ENCODE results near the gene DNM2. TPM values are rescaled to one million over a fixed set of nuclear protein-coding genes. Genes with fewer than 3 reads are reported as not detected.
A peak's percentile ranks its signal among the peaks of the same experiment; 100 is the strongest.

Gene DNM2
- total and polyA plus RNA-seq, 2 of the 13 experiments (the other 11 are each of a cell fraction or from before 2014, with no cell fraction given), result 41.7 to 59.8 TPM

DNA sequence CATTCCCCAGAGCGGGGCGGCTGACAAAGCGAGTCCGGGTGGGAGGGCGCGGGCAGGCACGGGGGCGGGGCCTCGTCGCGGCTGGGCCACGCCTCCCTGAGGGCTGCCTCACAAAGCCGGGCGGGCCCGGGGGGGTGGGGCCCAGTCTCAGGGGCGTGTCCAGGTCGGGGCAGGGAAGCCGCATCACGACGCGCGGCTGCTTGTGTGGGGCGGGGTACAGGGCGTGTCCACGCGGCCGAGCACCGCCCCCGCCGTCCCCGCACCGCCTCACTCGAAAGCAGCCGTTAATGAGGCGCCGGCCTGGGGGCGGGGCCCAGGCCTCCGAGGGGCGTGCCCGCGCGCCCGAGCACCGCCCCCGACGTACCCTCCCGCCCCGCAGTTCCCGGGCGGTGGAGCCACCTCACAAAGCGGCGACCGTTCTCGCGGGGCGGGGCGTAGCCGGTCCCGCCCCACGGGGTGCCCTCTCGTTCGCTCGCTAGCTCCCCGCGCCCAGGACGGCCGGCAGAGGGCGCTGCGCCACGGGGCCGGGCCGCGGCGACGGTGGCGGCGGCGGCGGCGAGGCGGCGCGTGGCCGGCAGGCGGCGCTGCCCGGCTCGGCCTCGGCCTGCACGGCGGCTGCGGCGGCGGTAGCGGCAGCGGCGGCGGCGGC lies 153.2 kb downstream of the DNM2 start, which contains the start of gene CARM1 (continued):
- no peak for TF ChIP-seq JUNB (CRISPR knock-in tag; IDR thresholded peaks at IDR 0.05; ENCODE audit: borderline replicate concordance)
- TF ChIP-seq, protein P1, sequence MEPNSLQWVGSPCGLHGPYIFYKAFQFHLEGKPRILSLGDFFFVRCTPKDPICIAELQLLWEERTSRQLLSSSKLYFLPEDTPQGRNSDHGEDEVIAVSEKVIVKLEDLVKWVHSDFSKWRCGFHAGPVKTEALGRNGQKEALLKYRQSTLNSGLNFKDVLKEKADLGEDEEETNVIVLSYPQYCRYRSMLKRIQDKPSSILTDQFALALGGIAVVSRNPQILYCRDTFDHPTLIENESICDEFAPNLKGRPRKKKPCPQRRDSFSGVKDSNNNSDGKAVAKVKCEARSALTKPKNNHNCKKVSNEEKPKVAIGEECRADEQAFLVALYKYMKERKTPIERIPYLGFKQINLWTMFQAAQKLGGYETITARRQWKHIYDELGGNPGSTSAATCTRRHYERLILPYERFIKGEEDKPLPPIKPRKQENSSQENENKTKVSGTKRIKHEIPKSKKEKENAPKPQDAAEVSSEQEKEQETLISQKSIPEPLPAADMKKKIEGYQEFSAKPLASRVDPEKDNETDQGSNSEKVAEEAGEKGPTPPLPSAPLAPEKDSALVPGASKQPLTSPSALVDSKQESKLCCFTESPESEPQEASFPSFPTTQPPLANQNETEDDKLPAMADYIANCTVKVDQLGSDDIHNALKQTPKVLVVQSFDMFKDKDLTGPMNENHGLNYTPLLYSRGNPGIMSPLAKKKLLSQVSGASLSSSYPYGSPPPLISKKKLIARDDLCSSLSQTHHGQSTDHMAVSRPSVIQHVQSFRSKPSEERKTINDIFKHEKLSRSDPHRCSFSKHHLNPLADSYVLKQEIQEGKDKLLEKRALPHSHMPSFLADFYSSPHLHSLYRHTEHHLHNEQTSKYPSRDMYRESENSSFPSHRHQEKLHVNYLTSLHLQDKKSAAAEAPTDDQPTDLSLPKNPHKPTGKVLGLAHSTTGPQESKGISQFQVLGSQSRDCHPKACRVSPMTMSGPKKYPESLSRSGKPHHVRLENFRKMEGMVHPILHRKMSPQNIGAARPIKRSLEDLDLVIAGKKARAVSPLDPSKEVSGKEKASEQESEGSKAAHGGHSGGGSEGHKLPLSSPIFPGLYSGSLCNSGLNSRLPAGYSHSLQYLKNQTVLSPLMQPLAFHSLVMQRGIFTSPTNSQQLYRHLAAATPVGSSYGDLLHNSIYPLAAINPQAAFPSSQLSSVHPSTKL (CRISPR knock-in tag; IDR thresholded peaks at IDR 0.05), result no peak
- TF ChIP-seq YY1 (IDR thresholded peaks at IDR 0.05; ENCODE audit: insufficient read depth, insufficient replicate concordance, low read depth, low read length), result peak; percentile 47
- TF ChIP-seq DNMT1 (CRISPR knock-in tag; IDR thresholded peaks at IDR 0.05), result no peak
- no peak for TF ChIP-seq ZBTB20 (CRISPR knock-in tag; IDR thresholded peaks at IDR 0.05; ENCODE audit: borderline replicate concordance, low read depth)
- peak; percentile 25; the same call in 1 of the 2 replicates for TF ChIP-seq DR1 (CRISPR knock-in tag; IDR thresholded peaks at IDR 0.05)
- TF ChIP-seq, protein P2, sequence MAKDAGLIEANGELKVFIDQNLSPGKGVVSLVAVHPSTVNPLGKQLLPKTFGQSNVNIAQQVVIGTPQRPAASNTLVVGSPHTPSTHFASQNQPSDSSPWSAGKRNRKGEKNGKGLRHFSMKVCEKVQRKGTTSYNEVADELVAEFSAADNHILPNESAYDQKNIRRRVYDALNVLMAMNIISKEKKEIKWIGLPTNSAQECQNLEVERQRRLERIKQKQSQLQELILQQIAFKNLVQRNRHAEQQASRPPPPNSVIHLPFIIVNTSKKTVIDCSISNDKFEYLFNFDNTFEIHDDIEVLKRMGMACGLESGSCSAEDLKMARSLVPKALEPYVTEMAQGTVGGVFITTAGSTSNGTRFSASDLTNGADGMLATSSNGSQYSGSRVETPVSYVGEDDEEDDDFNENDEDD (CRISPR knock-in tag; IDR thresholded peaks at IDR 0.05; ENCODE audit: borderline replicate concordance), result peak; percentile 34; the same call in 1 of the 2 replicates
- TF ChIP-seq, protein P3, sequence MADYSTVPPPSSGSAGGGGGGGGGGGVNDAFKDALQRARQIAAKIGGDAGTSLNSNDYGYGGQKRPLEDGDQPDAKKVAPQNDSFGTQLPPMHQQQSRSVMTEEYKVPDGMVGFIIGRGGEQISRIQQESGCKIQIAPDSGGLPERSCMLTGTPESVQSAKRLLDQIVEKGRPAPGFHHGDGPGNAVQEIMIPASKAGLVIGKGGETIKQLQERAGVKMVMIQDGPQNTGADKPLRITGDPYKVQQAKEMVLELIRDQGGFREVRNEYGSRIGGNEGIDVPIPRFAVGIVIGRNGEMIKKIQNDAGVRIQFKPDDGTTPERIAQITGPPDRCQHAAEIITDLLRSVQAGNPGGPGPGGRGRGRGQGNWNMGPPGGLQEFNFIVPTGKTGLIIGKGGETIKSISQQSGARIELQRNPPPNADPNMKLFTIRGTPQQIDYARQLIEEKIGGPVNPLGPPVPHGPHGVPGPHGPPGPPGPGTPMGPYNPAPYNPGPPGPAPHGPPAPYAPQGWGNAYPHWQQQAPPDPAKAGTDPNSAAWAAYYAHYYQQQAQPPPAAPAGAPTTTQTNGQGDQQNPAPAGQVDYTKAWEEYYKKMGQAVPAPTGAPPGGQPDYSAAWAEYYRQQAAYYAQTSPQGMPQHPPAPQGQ (CRISPR knock-in tag; IDR thresholded peaks at IDR 0.05; ENCODE audit: borderline replicate concordance), result no peak
- TF ChIP-seq ZFP62 (CRISPR knock-in tag; IDR thresholded peaks at IDR 0.05), result no peak
- TF ChIP-seq ZNF569 (CRISPR knock-in tag; IDR thresholded peaks at IDR 0.05; ENCODE audit: borderline replicate concordance), result no peak
- TF ChIP-seq ZNF263 (CRISPR knock-in tag; IDR thresholded peaks at IDR 0.05), result no peak
- TF ChIP-seq, protein P4, sequence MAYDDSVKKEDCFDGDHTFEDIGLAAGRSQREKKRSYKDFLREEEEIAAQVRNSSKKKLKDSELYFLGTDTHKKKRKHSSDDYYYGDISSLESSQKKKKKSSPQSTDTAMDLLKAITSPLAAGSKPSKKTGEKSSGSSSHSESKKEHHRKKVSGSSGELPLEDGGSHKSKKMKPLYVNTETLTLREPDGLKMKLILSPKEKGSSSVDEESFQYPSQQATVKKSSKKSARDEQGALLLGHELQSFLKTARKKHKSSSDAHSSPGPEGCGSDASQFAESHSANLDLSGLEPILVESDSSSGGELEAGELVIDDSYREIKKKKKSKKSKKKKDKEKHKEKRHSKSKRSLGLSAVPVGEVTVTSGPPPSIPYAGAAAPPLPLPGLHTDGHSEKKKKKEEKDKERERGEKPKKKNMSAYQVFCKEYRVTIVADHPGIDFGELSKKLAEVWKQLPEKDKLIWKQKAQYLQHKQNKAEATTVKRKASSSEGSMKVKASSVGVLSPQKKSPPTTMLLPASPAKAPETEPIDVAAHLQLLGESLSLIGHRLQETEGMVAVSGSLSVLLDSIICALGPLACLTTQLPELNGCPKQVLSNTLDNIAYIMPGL (CRISPR knock-in tag; IDR thresholded peaks at IDR 0.05; ENCODE audit: borderline replicate concordance in 1 of 2, low read depth in 1 of 2), result peak in 1 of 2 experiments; percentile 56; a peak in 1 of 4 replicates
- TF ChIP-seq, protein P5, sequence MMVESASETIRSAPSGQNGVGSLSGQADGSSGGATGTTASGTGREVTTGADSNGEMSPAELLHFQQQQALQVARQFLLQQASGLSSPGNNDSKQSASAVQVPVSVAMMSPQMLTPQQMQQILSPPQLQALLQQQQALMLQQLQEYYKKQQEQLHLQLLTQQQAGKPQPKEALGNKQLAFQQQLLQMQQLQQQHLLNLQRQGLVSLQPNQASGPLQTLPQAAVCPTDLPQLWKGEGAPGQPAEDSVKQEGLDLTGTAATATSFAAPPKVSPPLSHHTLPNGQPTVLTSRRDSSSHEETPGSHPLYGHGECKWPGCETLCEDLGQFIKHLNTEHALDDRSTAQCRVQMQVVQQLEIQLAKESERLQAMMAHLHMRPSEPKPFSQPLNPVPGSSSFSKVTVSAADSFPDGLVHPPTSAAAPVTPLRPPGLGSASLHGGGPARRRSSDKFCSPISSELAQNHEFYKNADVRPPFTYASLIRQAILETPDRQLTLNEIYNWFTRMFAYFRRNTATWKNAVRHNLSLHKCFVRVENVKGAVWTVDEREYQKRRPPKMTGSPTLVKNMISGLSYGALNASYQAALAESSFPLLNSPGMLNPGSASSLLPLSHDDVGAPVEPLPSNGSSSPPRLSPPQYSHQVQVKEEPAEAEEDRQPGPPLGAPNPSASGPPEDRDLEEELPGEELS (CRISPR knock-in tag; IDR thresholded peaks at IDR 0.05), result peak; percentile 26; the same call in 1 of the 2 replicates

Data from HepG2 (cell line).